Measurements from ENCODE around the gene RASA3.

Gene RASA3

GRCh38 chr13:114173272-114173671, 40.8 kb upstream of the RASA3 start:
- Histone ChIP-seq H4K20me1 (ENCODE audit: insufficient read depth, low read length) (no peaks in the 10 kb centered on the region), H3K79me2 (ENCODE audit: low read length) (no peaks in the 10 kb centered on the region), H3K27me3 (replicated peaks; ENCODE audit: insufficient read depth, low read length) (no peaks in the 10 kb centered on the region), H3K4me1 (ENCODE audit: low read length) (peaks cover 15% of the 10 kb centered on the region), H2AFZ (ENCODE audit: low read length) (no peak overlapping the region), H3F3A (ENCODE audit: insufficient read depth, low read length) (peaks cover 5% of the 10 kb centered on the region), H3K9me3 (replicated peaks; ENCODE audit: insufficient read depth, low read length) (no peaks in the 10 kb centered on the region), H3K4me2 (ENCODE audit: low read depth, low read length) (no peak overlapping the region), H3K9me2 (replicated peaks; ENCODE audit: insufficient read depth, low read length) (no peaks in the 10 kb centered on the region), H3K27ac (ENCODE audit: low read length) (no peak overlapping the region), H3K36me3 (replicated peaks; ENCODE audit: insufficient read depth, low read length) (no peaks in the 10 kb centered on the region), H3K9ac (ENCODE audit: low read length) (no peak overlapping the region), H3K4me3 (ENCODE audit: low read length) (no peak overlapping the region)
- TF ChIP-seq CTCF (IDR thresholded peaks at IDR 0.05; ENCODE audit: low read length): no peak
- no peak for TF ChIP-seq EZH2phosphoT487 (IDR thresholded peaks at IDR 0.05; ENCODE audit: low read length)
- TF ChIP-seq EZH2 (optimal IDR thresholded peaks at IDR 0.05; ENCODE audit: low read depth, low read length): no peak
- DNase-seq: no peak

- no peaks in the 10 kb centered on the region for H3K27me3 ChIP-seq (replicated peaks; ENCODE audit: insufficient read depth, low read length)
- H3K27ac ChIP-seq (ENCODE audit: low read length): no peak overlapping the region
- no peak overlapping the region for H3K4me3 ChIP-seq (ENCODE audit: low read length)
- H3F3A ChIP-seq (ENCODE audit: insufficient read depth, low read length): no peaks in the 10 kb centered on the region
- H3K79me2 ChIP-seq (ENCODE audit: low read length): no peaks in the 10 kb centered on the region
- H2AFZ ChIP-seq (ENCODE audit: low read length): no peak overlapping the region
- H3K9me3 ChIP-seq (replicated peaks; ENCODE audit: insufficient read depth, low read length): no peaks in the 10 kb centered on the region
- no peak overlapping the region for H3K9ac ChIP-seq (ENCODE audit: low read length)
- no peaks in the 10 kb centered on the region for H3K36me3 ChIP-seq (replicated peaks; ENCODE audit: insufficient read depth, low read length)
- TF ChIP-seq EZH2 (optimal IDR thresholded peaks at IDR 0.05; ENCODE audit: low read depth, low read length) (no peak), CTCF (IDR thresholded peaks at IDR 0.05; ENCODE audit: low read length) (no peak), EZH2phosphoT487 (IDR thresholded peaks at IDR 0.05; ENCODE audit: low read length) (no peak)
- H3K4me1 ChIP-seq (ENCODE audit: low read length): no peaks in the 10 kb centered on the region
- no peaks in the 10 kb centered on the region for H3K9me2 ChIP-seq (replicated peaks; ENCODE audit: insufficient read depth, low read length)
- H3K4me2 ChIP-seq (ENCODE audit: low read depth, low read length): no peak overlapping the region
- H4K20me1 ChIP-seq (ENCODE audit: insufficient read depth, low read length): no peaks in the 10 kb centered on the region
- no peak for DNase-seq
Measured at GRCh38 chr13:114167885-114168284, 35.5 kb upstream of the RASA3 start.

DNA sequence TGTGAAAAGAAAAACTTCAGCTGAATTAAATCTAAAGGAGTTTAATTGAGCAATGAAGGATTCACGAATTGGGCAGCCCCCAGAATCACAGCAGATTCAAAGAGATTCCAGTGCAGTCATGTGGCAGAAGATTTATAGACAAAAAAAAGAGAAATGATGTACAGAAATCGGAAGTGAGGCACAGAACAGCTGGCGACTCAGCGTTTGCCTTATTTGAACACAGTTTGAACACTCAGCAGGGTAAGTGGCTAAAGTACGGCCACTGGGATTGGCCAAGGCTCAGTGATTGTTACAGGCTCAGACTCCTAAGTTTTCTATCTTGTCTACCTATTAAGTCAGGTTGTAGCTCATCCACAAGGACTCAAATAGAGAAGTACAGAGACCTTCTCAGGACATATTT, 35.0 kb upstream of the RASA3 start:
- no peak overlapping the region for H3K27ac ChIP-seq (ENCODE audit: low read length)
- no peaks in the 10 kb centered on the region for H4K20me1 ChIP-seq (ENCODE audit: insufficient read depth, low read length)
- H3F3A ChIP-seq (ENCODE audit: insufficient read depth, low read length): no peaks in the 10 kb centered on the region
- no peak overlapping the region for H3K4me3 ChIP-seq (ENCODE audit: low read length)
- no peaks in the 10 kb centered on the region for H3K79me2 ChIP-seq (ENCODE audit: low read length)
- H3K36me3 ChIP-seq (replicated peaks; ENCODE audit: insufficient read depth, low read length): no peaks in the 10 kb centered on the region
- no peaks in the 10 kb centered on the region for H3K27me3 ChIP-seq (replicated peaks; ENCODE audit: insufficient read depth, low read length)
- H3K4me1 ChIP-seq (ENCODE audit: low read length): no peaks in the 10 kb centered on the region
- H3K9me2 ChIP-seq (replicated peaks; ENCODE audit: insufficient read depth, low read length): no peaks in the 10 kb centered on the region
- DNase-seq: no peak
- no peak overlapping the region for H3K9ac ChIP-seq (ENCODE audit: low read length)
- TF ChIP-seq EZH2phosphoT487 (IDR thresholded peaks at IDR 0.05; ENCODE audit: low read length): no peak
- TF ChIP-seq CTCF (IDR thresholded peaks at IDR 0.05; ENCODE audit: low read length): no peak
- TF ChIP-seq EZH2 (optimal IDR thresholded peaks at IDR 0.05; ENCODE audit: low read depth, low read length): no peak
- H3K9me3 ChIP-seq (replicated peaks; ENCODE audit: insufficient read depth, low read length): no peaks in the 10 kb centered on the region
- no peak overlapping the region for H3K4me2 ChIP-seq (ENCODE audit: low read depth, low read length)
- no peak overlapping the region for H2AFZ ChIP-seq (ENCODE audit: low read length)

All from MM.1S (cell line).